HEK293T (cell line): ENCODE measurements around the gene USP17L13.
"Not testable (repeated sequence)": the region's sequence is repeated elsewhere in the genome, so short reads cannot be mapped to it uniquely, and the experiment has no call there.

ENCODE experiments used
- CTCF ChIA-PET: fragments of 350-600 bp; formaldehyde crosslinking; extraction: SDS; loops from one replicate; lab custom pipeline; 2021; ENCODE audit warnings: antibody characterized with exemption, inconsistent platforms; lab: Yijun Ruan, JAX
- POLR2A ChIA-PET: fragments of 350-600 bp; formaldehyde crosslinking; extraction: SDS; loops from one replicate; lab custom pipeline; 2020; ENCODE audit warnings: antibody characterized with exemption, inconsistent platforms; lab: Yijun Ruan, JAX
- DNase-seq: peaks from one replicate; pipeline ENCODE4 v3.0.0; 2012; ENCODE audit warnings: mixed read lengths; ENCODE audit errors: extremely low spot score

The USP17L13 gene

GRCh38 chr4:9224596-9224995 lies at the start of gene USP17L13:
USP17L13 (plus strand) TSS chr4:9224896; CDS start chr4:9224896, 0 bp downstream.
- CTCF ChIA-PET, DNase-seq, POLR2A ChIA-PET: not testable (repeated sequence)

GRCh38 chr4:9210357-9210756 lies 14.3 kb upstream of the USP17L13 start, which contains the start of gene USP17L10:
USP17L10 (plus strand) TSS chr4:9210657; CDS start chr4:9210657, 0 bp downstream.
- CTCF ChIA-PET, DNase-seq, POLR2A ChIA-PET: not testable (repeated sequence)

- DNase-seq, POLR2A ChIA-PET, CTCF ChIA-PET: not testable (repeated sequence)
Observed at GRCh38 chr4:9214701-9215100, 10.0 kb upstream of the USP17L13 start.

GRCh38 chr4:9215105-9215504 lies 9.6 kb upstream of the USP17L13 start, which contains the start of gene USP17L11:
USP17L11 (plus strand) TSS chr4:9215405; CDS start chr4:9215405, 0 bp downstream.
- CTCF ChIA-PET, POLR2A ChIA-PET, DNase-seq: not testable (repeated sequence)

GRCh38 chr4:9219852-9220251 lies 4.8 kb upstream of the USP17L13 start, which contains the start of gene USP17L12:
USP17L12 (plus strand) TSS chr4:9220152; CDS start chr4:9220152, 0 bp downstream.
- DNase-seq, POLR2A ChIA-PET, CTCF ChIA-PET: not testable (repeated sequence)

GRCh38 chr4:9230249-9230648 lies 5.6 kb downstream of the USP17L13 start:
- CTCF ChIA-PET, DNase-seq, POLR2A ChIA-PET: not testable (repeated sequence)

- DNase-seq, POLR2A ChIA-PET, CTCF ChIA-PET: not testable (repeated sequence)
Observed at GRCh38 chr4:9234085-9234484, 9.4 kb downstream of the USP17L13 start, which contains the start of gene USP17L15. USP17L15 (plus strand) TSS chr4:9234385; CDS start chr4:9234385, 0 bp downstream.

- POLR2A ChIA-PET, DNase-seq, CTCF ChIA-PET: not testable (repeated sequence)
Observed at GRCh38 chr4:9238461-9238860, 13.8 kb downstream of the USP17L13 start.

- DNase-seq, POLR2A ChIA-PET: not testable (repeated sequence)
Observed at GRCh38 chr4:9243579-9243978, 18.9 kb downstream of the USP17L13 start, which contains the start of gene USP17L17. USP17L17 (plus strand) TSS chr4:9243879; CDS start chr4:9243879, 0 bp downstream.

GRCh38 chr4:9247953-9248680 lies 23.4 kb downstream of the USP17L13 start, which contains the start of gene USP17L18:
USP17L18 (plus strand) TSS chr4:9248630; CDS start chr4:9248630, 0 bp downstream.
- POLR2A ChIA-PET, DNase-seq: not testable (repeated sequence)

More at GRCh38 chr4:9243579-9243978, 18.9 kb downstream of the USP17L13 start, which contains the start of gene USP17L17:
- CTCF ChIA-PET: not testable (repeated sequence)

GRCh38 chr4:9253078-9253477 lies 28.4 kb downstream of the USP17L13 start, which contains the start of gene USP17L19:
USP17L19 (plus strand) TSS chr4:9253378; CDS start chr4:9253378, 0 bp downstream.
- CTCF ChIA-PET, DNase-seq, POLR2A ChIA-PET: not testable (repeated sequence)

More at GRCh38 chr4:9247953-9248680, 23.4 kb downstream of the USP17L13 start, which contains the start of gene USP17L18:
- CTCF ChIA-PET: not testable (repeated sequence)

- POLR2A ChIA-PET, CTCF ChIA-PET, DNase-seq: not testable (repeated sequence)
Observed at GRCh38 chr4:9257824-9258223, 33.1 kb downstream of the USP17L13 start, which contains the start of gene USP17L20. USP17L20 (plus strand) TSS chr4:9258124; CDS start chr4:9258124, 0 bp downstream.

- CTCF ChIA-PET, POLR2A ChIA-PET, DNase-seq: not testable (repeated sequence)
Observed at GRCh38 chr4:9262572-9262971, 37.9 kb downstream of the USP17L13 start, which contains the start of gene USP17L21. USP17L21 (plus strand) TSS chr4:9262872; CDS start chr4:9262872, 0 bp downstream.

GRCh38 chr4:9267319-9267718 lies 42.6 kb downstream of the USP17L13 start, which contains the start of gene USP17L22:
USP17L22 (plus strand) TSS chr4:9267619; CDS start chr4:9267619, 0 bp downstream.
- POLR2A ChIA-PET, CTCF ChIA-PET, DNase-seq: not testable (repeated sequence)

- CTCF ChIA-PET, POLR2A ChIA-PET, DNase-seq: not testable (repeated sequence)
Observed at GRCh38 chr4:9271719-9272118, 47.0 kb downstream of the USP17L13 start.
